GM12878 (cell line): ENCODE data around the gene EFHD2. TPM values are rescaled to one million over a fixed set of nuclear protein-coding genes. Genes with fewer than 3 reads are reported as not detected.

Experiments
- ATAC-seq: fragments of 200-7000 bp; cut with Tn5 transposase; 3 replicates; pipeline ENCODE4 v1.9.1; 2020; ENCODE audit warnings: mild to moderate bottlenecking, moderate library complexity
- BruUV-seq: library from RNA; stranded (reverse); fragments of 400-500 nt; replicated peaks from 2 replicates; lab custom pipeline; 2021; lab: Mats Ljungman, UMichigan
- CTCF ChIA-PET: fragments of 300-600 bp; sonication (Branson Sonifier 250); formaldehyde crosslinking; extraction: SDS; loops from one replicate; lab custom pipeline; 2021; ENCODE audit warnings: inconsistent platforms; lab: Yijun Ruan, JAX
- POLR2A ChIA-PET: fragments of 350-600 bp; formaldehyde crosslinking; extraction: SDS; loops from one replicate; lab custom pipeline; 2021; ENCODE audit warnings: inconsistent platforms; lab: Charles Lee
- RAD21 ChIA-PET: fragments of 300-600 bp; sonication (Branson Sonifier 250); formaldehyde crosslinking; loops from one replicate; lab custom pipeline; 2023; ENCODE audit warnings: antibody characterized with exemption; ENCODE audit not compliant: unreplicated experiment; lab: Charles Lee
- SMC1A ChIA-PET: fragments of 300-600 bp; sonication (Branson Sonifier 250); formaldehyde crosslinking; loops from one replicate; lab custom pipeline; 2023; ENCODE audit not compliant: unreplicated experiment, uncharacterized antibody; lab: Charles Lee
- DNase-seq: peaks from one replicate; pipeline ENCODE4 v3.0.0-alpha.2; 2011; ENCODE audit warnings: low read depth, low spot score
- FAIRE-seq: peaks from 3 replicates; lab custom pipeline; 2011; peaks lifted over from hg19 to GRCh38; lab: Jason Lieb, UNC
- H2AFZ ChIP-seq: 2 replicates; pipeline ENCODE4 v1.6.0; 2011; ENCODE audit warnings: low read depth, low read length, control low read depth; ENCODE audit not compliant: control insufficient read depth
- H3K27ac ChIP-seq: 2 replicates; pipeline ENCODE4 v1.5.1; 2011; ENCODE audit warnings: control low read depth; ENCODE audit not compliant: control insufficient read depth, insufficient read depth
- H3K27me3 ChIP-seq, 2 experiments: replicated peaks in 1 of 2; 2 replicates each; pipeline versions ENCODE4 v1.6.0 to v1.6.1; 2011; ENCODE audit warnings: low read length in 1 of 2; ENCODE audit not compliant: control insufficient read depth in 2 of 2, insufficient read depth in 2 of 2
- H3K36me3 ChIP-seq, 2 experiments: 2 replicates each; pipeline ENCODE4 v1.5.1; 2011; ENCODE audit warnings: low read length in 1 of 2; ENCODE audit not compliant: control insufficient read depth in 2 of 2, insufficient read depth in 2 of 2
- H3K4me1 ChIP-seq: 2 replicates; pipeline ENCODE4 v1.6.1; 2011; ENCODE audit warnings: mild to moderate bottlenecking, low read length, moderate library complexity, mixed read lengths; ENCODE audit not compliant: control insufficient read depth, insufficient read depth
- H3K4me2 ChIP-seq: 2 replicates; pipeline ENCODE4 v1.6.0; 2011; ENCODE audit warnings: control low read depth; ENCODE audit not compliant: control insufficient read depth, insufficient read depth
- H3K4me3 ChIP-seq: fragments of 200-600 bp; sonication (generic); 2 replicates; pipeline ENCODE4 v1.5.1; 2016
- H3K79me2 ChIP-seq: 2 replicates; pipeline ENCODE4 v1.6.0; 2011; ENCODE audit warnings: low read length; ENCODE audit not compliant: control insufficient read depth, insufficient read depth
- H3K9ac ChIP-seq: 2 replicates; pipeline ENCODE4 v1.8.0; 2011; ENCODE audit warnings: low read length, control low read depth, mixed read lengths; ENCODE audit not compliant: control insufficient read depth, insufficient read depth
- H3K9me3 ChIP-seq: replicated peaks from 3 replicates; pipeline ENCODE4 v1.5.1; 2011; ENCODE audit warnings: mild to moderate bottlenecking, low read length; ENCODE audit not compliant: control insufficient read depth, insufficient read depth
- H4K20me1 ChIP-seq: 2 replicates; pipeline ENCODE4 v1.6.0; 2011; ENCODE audit not compliant: control insufficient read depth, insufficient read depth
- IKZF1 ChIP-seq: fragments of 450-650 bp; conservative IDR thresholded peaks from 2 replicates; pipeline ENCODE4 v1.6.1; 2017; ENCODE audit warnings: antibody characterized with exemption, mild to moderate bottlenecking
- KAT2A ChIP-seq: conservative IDR thresholded peaks from 2 replicates; pipeline ENCODE4 v1.6.1; 2011; ENCODE audit warnings: low read depth, low read length; ENCODE audit not compliant: control insufficient read depth
- MAX ChIP-seq: IDR thresholded peaks from 2 replicates; pipeline ENCODE4 v1.6.1; 2012; ENCODE audit warnings: low read depth, low read length, improper control_type of control experiment
- RAD51 ChIP-seq: fragments of 450-650 bp; IDR thresholded peaks from 2 replicates; pipeline ENCODE4 v1.6.1; 2016; ENCODE audit warnings: moderate library complexity, mild to moderate bottlenecking, inconsistent platforms
- RFX5 ChIP-seq: IDR thresholded peaks from 2 replicates; pipeline ENCODE4 v1.6.1; 2011; ENCODE audit warnings: low read depth, low read length, improper control_type of control experiment
- SIX5 ChIP-seq: IDR thresholded peaks from 2 replicates; pipeline ENCODE4 v1.6.1; 2011; ENCODE audit warnings: mild to moderate bottlenecking, low read depth, low read length, moderate library complexity; ENCODE audit not compliant: severe bottlenecking
- SMAD5 ChIP-seq: IDR thresholded peaks from 2 replicates; pipeline ENCODE4 v1.6.1; 2016; ENCODE audit warnings: antibody characterized with exemption, low read depth
- SMARCA5 ChIP-seq: fragments of 450-650 bp; IDR thresholded peaks from 2 replicates; pipeline ENCODE4 v1.6.1; 2017; ENCODE audit warnings: mild to moderate bottlenecking
- SMC3 ChIP-seq: IDR thresholded peaks from 2 replicates; pipeline ENCODE4 v1.6.1; 2011; ENCODE audit warnings: low read length, improper control_type of control experiment, borderline replicate concordance
- ZNF622 ChIP-seq: fragments of 450-650 bp; IDR thresholded peaks from 2 replicates; pipeline ENCODE4 v1.6.1; 2017; ENCODE audit warnings: mild to moderate bottlenecking, inconsistent platforms
- WGBS: methylation state at CpG from one replicate; pipeline ENCODE4 v1.1.6; 2016; ENCODE audit warnings: low lambda C conversion rate; ENCODE audit not compliant: insufficient replicate concordance, insufficient coverage; ENCODE audit errors: missing lambda C conversion rate; 5-methylcytosine and 5-hydroxymethylcytosine counted together
- in situ Hi-C: fragments of 300-500 bp; cut with MboI; formaldehyde crosslinking; loops from 9 replicates; pipeline ENCODE4 v1.14.3; 2018; ENCODE audit warnings: mixed read lengths
- intact Hi-C: fragments of 100-400 bp; cut with micrococcal nuclease; formaldehyde crosslinking; loops from one replicate; pipeline ENCODE4 v1.14.2; 2022; ENCODE audit not compliant: unreplicated experiment
- polyA plus RNA-seq, 11 experiments: library from polyadenylated mRNA; depleted of rRNA in 4 of 11; unstranded in 6 of 11; stranded (reverse) in 5 of 11; fragments of >200 nt; fragmentation: Nextera tagmentation in 4 of 11; fragmentation: Illumina TruSeq in 1 of 11; extraction: Ambion mirVana in 4 of 11; extraction: Trizol in 1 of 11; gene quantifications; 1 replicate in 1 of 11; 2 replicates in 10 of 11; pipeline versions ENCODE4 v1.2.1 to v1.2.3, GENCODE V29; 2011 to 2016; ENCODE audit warnings: inconsistent platforms in 2 of 11, missing spikeins in 2 of 11, low read depth in 1 of 11
- total RNA-seq, 4 experiments: library from RNA; depleted of rRNA in 3 of 4; stranded (reverse); fragments of >200 nt in 3 of 4; fragmentation: Illumina TruSeq in 1 of 4; extraction: Trizol in 1 of 4; gene quantifications; 2 replicates each; pipeline versions ENCODE4 v1.2.1 to v1.2.3, GENCODE V29; 2013 to 2021
- TF ChIP-seq, protein P1 (sequence below): IDR thresholded peaks from 2 replicates; pipeline ENCODE4 v1.6.1; 2012; ENCODE audit warnings: improper control_type of control experiment, low read depth, low read length; ENCODE audit not compliant: insufficient replicate concordance

Gene EFHD2
- total and polyA plus RNA-seq, 10 of the 15 experiments (the other 5 are each of a cell fraction or from before 2014, with no cell fraction given): 4.0 to 114 (median 66.1) TPM

GRCh38 chr1:15391366-15391765 is 18.3 kb upstream of the EFHD2 start:
- DNase-seq: no peak
- CTCF ChIA-PET: interaction anchor here (1.6 to 1.9 kb wide), 2 partner anchors 39 to 68 kb away, joined by 4 to 5 read pairs; no protein-coding TSS in a partner anchor
- Histone ChIP-seq H3K27me3 (no peaks in the 10 kb centered on the region), H3K79me2 (no peaks in the 10 kb centered on the region), H3K4me2 (no peak overlapping the region), H3K4me3 (no peak overlapping the region), H3K4me1 (peaks cover 3% of the 10 kb centered on the region), H3K9me3 (no peaks in the 10 kb centered on the region), H3K9ac (no peak overlapping the region), H3K27ac (no peak overlapping the region), H2AFZ (no peak overlapping the region), H3K36me3 (no peaks in the 10 kb centered on the region), H4K20me1 (no peaks in the 10 kb centered on the region)
- intact Hi-C loops: no loop called here
- 42% methylated on average over 4 of the region's 4 CpGs for WGBS
- in situ Hi-C loops: no loop called here
- FAIRE-seq: no peak
- RAD21 ChIA-PET: no interaction called here
- POLR2A ChIA-PET: no interaction called here
- no TSS peak for BruUV-seq
- ATAC-seq: no peak
- TF ChIP-seq SMAD5: no peak
- TF ChIP-seq ZNF622: no peak
- TF ChIP-seq SMC3: no peak
- TF ChIP-seq SIX5: no peak
- no peak for TF ChIP-seq RAD51
- no peak for TF ChIP-seq MAX
- SMC1A ChIA-PET: no interaction called here

- H3K4me1 ChIP-seq: no peaks in the 10 kb centered on the region
- no peak overlapping the region for H3K4me3 ChIP-seq
- no peaks in the 10 kb centered on the region for H3K79me2 ChIP-seq
- SMC1A ChIA-PET: no interaction called here
- in situ Hi-C loops (no loop called here), intact Hi-C loops (no loop called here)
- ATAC-seq: no peak
- no peaks in the 10 kb centered on the region for H4K20me1 ChIP-seq
- H3K4me2 ChIP-seq: no peak overlapping the region
- FAIRE-seq: no peak
- H3K27ac ChIP-seq: no peak overlapping the region
- no peaks in the 10 kb centered on the region for H3K9me3 ChIP-seq
- RAD21 ChIA-PET: no interaction called here
- no peaks in the 10 kb centered on the region for H3K27me3 ChIP-seq
- no peak for DNase-seq
- H2AFZ ChIP-seq: no peak overlapping the region
- WGBS: 9% methylated on average over 9 of the region's 9 CpGs
- CTCF ChIA-PET: no interaction called here
- H3K36me3 ChIP-seq: no peaks in the 10 kb centered on the region
- H3K9ac ChIP-seq: no peak overlapping the region
- POLR2A ChIA-PET: no interaction called here
- no TSS peak for BruUV-seq
- TF ChIP-seq RFX5: no peak
- TF ChIP-seq, protein P1, sequence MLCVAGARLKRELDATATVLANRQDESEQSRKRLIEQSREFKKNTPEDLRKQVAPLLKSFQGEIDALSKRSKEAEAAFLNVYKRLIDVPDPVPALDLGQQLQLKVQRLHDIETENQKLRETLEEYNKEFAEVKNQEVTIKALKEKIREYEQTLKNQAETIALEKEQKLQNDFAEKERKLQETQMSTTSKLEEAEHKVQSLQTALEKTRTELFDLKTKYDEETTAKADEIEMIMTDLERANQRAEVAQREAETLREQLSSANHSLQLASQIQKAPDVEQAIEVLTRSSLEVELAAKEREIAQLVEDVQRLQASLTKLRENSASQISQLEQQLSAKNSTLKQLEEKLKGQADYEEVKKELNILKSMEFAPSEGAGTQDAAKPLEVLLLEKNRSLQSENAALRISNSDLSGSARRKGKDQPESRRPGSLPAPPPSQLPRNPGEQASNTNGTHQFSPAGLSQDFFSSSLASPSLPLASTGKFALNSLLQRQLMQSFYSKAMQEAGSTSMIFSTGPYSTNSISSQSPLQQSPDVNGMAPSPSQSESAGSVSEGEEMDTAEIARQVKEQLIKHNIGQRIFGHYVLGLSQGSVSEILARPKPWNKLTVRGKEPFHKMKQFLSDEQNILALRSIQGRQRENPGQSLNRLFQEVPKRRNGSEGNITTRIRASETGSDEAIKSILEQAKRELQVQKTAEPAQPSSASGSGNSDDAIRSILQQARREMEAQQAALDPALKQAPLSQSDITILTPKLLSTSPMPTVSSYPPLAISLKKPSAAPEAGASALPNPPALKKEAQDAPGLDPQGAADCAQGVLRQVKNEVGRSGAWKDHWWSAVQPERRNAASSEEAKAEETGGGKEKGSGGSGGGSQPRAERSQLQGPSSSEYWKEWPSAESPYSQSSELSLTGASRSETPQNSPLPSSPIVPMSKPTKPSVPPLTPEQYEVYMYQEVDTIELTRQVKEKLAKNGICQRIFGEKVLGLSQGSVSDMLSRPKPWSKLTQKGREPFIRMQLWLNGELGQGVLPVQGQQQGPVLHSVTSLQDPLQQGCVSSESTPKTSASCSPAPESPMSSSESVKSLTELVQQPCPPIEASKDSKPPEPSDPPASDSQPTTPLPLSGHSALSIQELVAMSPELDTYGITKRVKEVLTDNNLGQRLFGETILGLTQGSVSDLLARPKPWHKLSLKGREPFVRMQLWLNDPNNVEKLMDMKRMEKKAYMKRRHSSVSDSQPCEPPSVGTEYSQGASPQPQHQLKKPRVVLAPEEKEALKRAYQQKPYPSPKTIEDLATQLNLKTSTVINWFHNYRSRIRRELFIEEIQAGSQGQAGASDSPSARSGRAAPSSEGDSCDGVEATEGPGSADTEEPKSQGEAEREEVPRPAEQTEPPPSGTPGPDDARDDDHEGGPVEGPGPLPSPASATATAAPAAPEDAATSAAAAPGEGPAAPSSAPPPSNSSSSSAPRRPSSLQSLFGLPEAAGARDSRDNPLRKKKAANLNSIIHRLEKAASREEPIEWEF: no peak
- no peak for TF ChIP-seq IKZF1
- no peak for TF ChIP-seq SMARCA5
- TF ChIP-seq KAT2A: no peak
Observed at GRCh38 chr1:15393475-15394257, 16.0 kb upstream of the EFHD2 start.
